NB4 (cell line): Measurements from ENCODE around the gene REXO2.

Source experiments
- CTCF ChIP-seq: IDR thresholded peaks from one replicate; pipeline ENCODE4 v1.5.1; 2012; ENCODE audit warnings: low read depth, low read length
- POLR2A ChIP-seq: IDR thresholded peaks from 2 replicates; pipeline ENCODE4 v1.6.1; 2011; ENCODE audit warnings: mild to moderate bottlenecking; ENCODE audit not compliant: insufficient read length; ENCODE audit errors: extremely low read depth

GRCh38 chr11:114449845-114450244 is 10.6 kb downstream of the REXO2 start:
- TF ChIP-seq CTCF (no peak), POLR2A (no peak)
